Islet precursor cell (in vitro differentiated cells): ENCODE results near the gene CIART.
"Not testable (repeated sequence)": the region's sequence is repeated elsewhere in the genome, so short reads cannot be mapped to it uniquely, and the experiment has no call there.

Experiments
- DNase-seq: peaks from one replicate; pipeline ENCODE4 v3.0.0-alpha.2; 2018

CIART gene

DNA sequence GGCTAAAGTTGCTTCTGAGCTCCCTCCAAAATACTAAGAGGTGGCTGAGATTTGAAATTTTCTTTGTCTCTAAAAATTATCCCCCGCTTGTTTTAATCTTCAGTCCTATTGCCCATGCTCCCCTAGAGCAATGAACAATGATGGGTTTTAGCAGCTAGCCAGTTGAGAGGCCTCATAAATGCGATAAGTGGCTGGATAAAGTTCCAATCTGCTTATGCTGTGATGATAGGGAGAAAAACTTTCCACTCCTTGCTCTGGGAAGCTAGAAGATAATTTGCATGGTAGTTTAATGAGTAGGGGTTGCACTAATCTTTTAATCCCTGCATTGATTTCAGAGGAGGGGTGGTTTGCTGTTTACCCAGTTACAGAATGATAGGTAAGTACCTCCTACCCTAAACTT is 29.4 kb downstream of the CIART start:
- DNase-seq, result no peak

DNA sequence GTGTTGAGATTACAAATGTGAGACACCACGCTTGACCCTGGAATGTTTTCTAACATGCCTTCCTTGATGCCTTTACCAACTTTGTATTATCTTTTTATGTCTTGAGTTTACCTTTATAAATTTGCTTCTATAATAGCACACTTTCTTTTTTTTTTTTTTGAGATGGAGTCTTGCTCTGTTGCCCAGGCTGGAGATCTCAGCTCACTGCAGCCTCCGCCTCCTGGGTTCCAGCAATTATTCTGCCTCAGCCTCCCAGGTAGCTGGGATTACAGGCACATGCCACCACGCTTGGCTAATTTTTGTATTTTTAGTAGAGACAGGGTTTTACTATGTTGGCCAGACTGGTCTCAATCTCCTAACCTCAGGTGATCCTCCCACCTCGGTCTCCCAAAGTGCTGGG is 32.3 kb downstream of the CIART start:
- DNase-seq, result not testable (repeated sequence)

GRCh38 chr1:150320667-150320978 is 38.3 kb downstream of the CIART start:
- DNase-seq, result no peak

GRCh38 chr1:150321826-150322166 is 39.4 kb downstream of the CIART start:
- DNase-seq, result no peak

- no peak for DNase-seq
Observed at GRCh38 chr1:150322310-150322709, 40.0 kb downstream of the CIART start.

- DNase-seq, result no peak
Observed at GRCh38 chr1:150332651-150333290, 50.4 kb downstream of the CIART start.
